Bronchial epithelial cell (primary cell): Measurements from ENCODE around the gene NR2F1. TPM values are rescaled to one million over a fixed set of nuclear protein-coding genes. Genes with fewer than 3 reads are reported as not detected.

Experiments
- DNase-seq: peaks from one replicate; pipeline ENCODE4 v3.0.0-alpha.2; 2010; ENCODE audit warnings: low read depth
- FAIRE-seq: peaks from 2 replicates; lab custom pipeline; 2011; peaks lifted over from hg19 to GRCh38; lab: Jason Lieb, UNC
- H3K27me3 ChIP-seq: 2 replicates; pipeline ENCODE4 v1.5.1; 2011; ENCODE audit warnings: low read length; ENCODE audit not compliant: control insufficient read depth, insufficient read depth
- H3K36me3 ChIP-seq: 2 replicates; pipeline ENCODE4 v1.5.1; 2011; ENCODE audit warnings: low read length; ENCODE audit not compliant: control insufficient read depth, insufficient read depth
- H3K4me3 ChIP-seq: 2 replicates; pipeline ENCODE4 v1.5.1; 2011; ENCODE audit warnings: mild to moderate bottlenecking, low read depth, low read length, control low read depth
- CTCF ChIP-seq: IDR thresholded peaks from 2 replicates; pipeline ENCODE4 v1.5.1; 2011; ENCODE audit warnings: mild to moderate bottlenecking, moderate library complexity, low read length, control low read depth, inconsistent platforms; ENCODE audit not compliant: insufficient read depth, severe bottlenecking
- total RNA-seq: library from RNA; depleted of rRNA; stranded (reverse); fragments of >200 nt; gene quantifications from 2 replicates; pipeline ENCODE4 v1.2.1, GENCODE V29; 2014

NR2F1 gene
- total RNA-seq, 1 donor from 2014 or later, result 1.6 TPM

- FAIRE-seq (no peak), DNase-seq (no peak)
- no peaks in the 10 kb centered on the region for H3K36me3 ChIP-seq
- H3K27me3 ChIP-seq, result no peaks in the 10 kb centered on the region
- H3K4me3 ChIP-seq, result no peak overlapping the region
- no peak for TF ChIP-seq CTCF
Observed at GRCh38 chr5:93636837-93637236, 53.8 kb downstream of the NR2F1 start.

- H3K36me3 ChIP-seq, result no peaks in the 10 kb centered on the region
- FAIRE-seq (no peak), DNase-seq (no peak)
- no peaks in the 10 kb centered on the region for H3K27me3 ChIP-seq
- H3K4me3 ChIP-seq, result no peak overlapping the region
- no peak for TF ChIP-seq CTCF
Observed at GRCh38 chr5:93637697-93638096, 54.7 kb downstream of the NR2F1 start.

GRCh38 chr5:93642526-93642925, 59.5 kb downstream of the NR2F1 start:
- no peaks in the 10 kb centered on the region for H3K27me3 ChIP-seq
- FAIRE-seq (no peak), DNase-seq (no peak)
- TF ChIP-seq CTCF, result no peak
- no peaks in the 10 kb centered on the region for H3K36me3 ChIP-seq
- no peak overlapping the region for H3K4me3 ChIP-seq

Other genes starting within 250 kb of the NR2F1 start
- gene NR2F1-AS1, start 2.0 kb upstream of the NR2F1 start, total RNA-seq, result 0.26 and 1.1 TPM in 2 replicates
- 0.53 and 0.64 TPM in 2 replicates for gene POU5F2, start 158.4 kb downstream of the NR2F1 start, total RNA-seq